Progenitor cell of endocrine pancreas (in vitro differentiated cells): ENCODE data around the gene DZIP1. TPM values are rescaled to one million over a fixed set of nuclear protein-coding genes. Genes with fewer than 3 reads are reported as not detected.

ENCODE experiments used
- DNase-seq: peaks from one replicate; pipeline ENCODE4 v3.0.0; 2021; ENCODE audit warnings: low spot score; ENCODE audit not compliant: unreplicated experiment
- H3K27ac Mint-ChIP-seq: 2 replicates; pipeline ENCODE4 v1.8.0; 2021; ENCODE audit warnings: mild to moderate bottlenecking, moderate library complexity, mixed read lengths
- H3K27me3 Mint-ChIP-seq: 2 replicates; pipeline ENCODE4 v1.8.0; 2021; ENCODE audit warnings: mixed read lengths
- H3K36me3 Mint-ChIP-seq: 2 replicates; pipeline ENCODE4 v1.8.0; 2022; ENCODE audit warnings: mixed read lengths; ENCODE audit not compliant: insufficient read depth
- H3K4me1 Mint-ChIP-seq: 2 replicates; pipeline ENCODE4 v1.8.0; 2021; ENCODE audit warnings: low read depth, mixed read lengths
- H3K4me3 Mint-ChIP-seq: 2 replicates; pipeline ENCODE4 v1.8.0; 2021; ENCODE audit warnings: low read depth, mild to moderate bottlenecking, moderate library complexity, mixed read lengths
- H3K9me3 Mint-ChIP-seq: 2 replicates; pipeline ENCODE4 v1.8.0; 2021; ENCODE audit warnings: low read depth, mixed read lengths
- CTCF ChIP-seq: fragments of 200-600 bp; sonication (generic); IDR thresholded peaks from one replicate; pipeline ENCODE4 v1.5.0; 2021; ENCODE audit warnings: antibody characterized with exemption, mild to moderate bottlenecking; ENCODE audit not compliant: unreplicated experiment
- total RNA-seq: library from RNA; stranded (reverse); gene quantifications from 2 replicates; pipeline ENCODE4 v1.2.1, GENCODE V29; 2021

Gene DZIP1
- total RNA-seq, 1 donor from 2014 or later, result 35.4 TPM

- Mint-ChIP-seq H3K4me1 (peaks cover 21% of the 10 kb centered on the region), H3K4me3 (no peak overlapping the region), H3K9me3 (no peaks in the 10 kb centered on the region), H3K27ac (no peak overlapping the region), H3K27me3 (no peaks in the 10 kb centered on the region), H3K36me3 (no peaks in the 10 kb centered on the region)
- TF ChIP-seq CTCF, result no peak
- DNase-seq, result no peak
Measured at GRCh38 chr13:95535243-95535642, 109.3 kb downstream of the DZIP1 start.

- TF ChIP-seq CTCF, result no peak
- DNase-seq, result no peak
- Mint-ChIP-seq H3K4me3 (no peak overlapping the region), H3K27me3 (no peaks in the 10 kb centered on the region), H3K27ac (no peak overlapping the region), H3K9me3 (no peaks in the 10 kb centered on the region), H3K36me3 (no peaks in the 10 kb centered on the region), H3K4me1 (peaks cover 21% of the 10 kb centered on the region)
Measured at GRCh38 chr13:95533545-95534160, 110.9 kb downstream of the DZIP1 start.

GRCh38 chr13:95530178-95530577, 114.3 kb downstream of the DZIP1 start:
- H3K27me3 Mint-ChIP-seq, result no peaks in the 10 kb centered on the region
- H3K4me3 Mint-ChIP-seq, result no peak overlapping the region
- H3K36me3 Mint-ChIP-seq, result no peaks in the 10 kb centered on the region
- no peak for DNase-seq
- no peak for TF ChIP-seq CTCF
- peaks cover 7% of the 10 kb centered on the region for H3K4me1 Mint-ChIP-seq
- H3K9me3 Mint-ChIP-seq, result peaks cover 3% of the 10 kb centered on the region
- H3K27ac Mint-ChIP-seq, result no peak overlapping the region

Other genes with a start within 250 kb of the DZIP1 start
- gene CLDN10, start 92.0 kb downstream of the DZIP1 start, total RNA-seq, result 2.8 and 3.0 TPM in 2 replicates
- gene DNAJC3, start 32.4 kb upstream of the DZIP1 start, total RNA-seq, result 30.9 and 31.7 TPM in 2 replicates